Suprapubic skin (tissue), 4 donors: ENCODE results near the gene APLP2. TPM values are rescaled to one million over a fixed set of nuclear protein-coding genes. Genes with fewer than 3 reads are reported as not detected.

Experiments used
- DNase-seq, 2 donors: peaks; one replicate each; pipeline ENCODE4 v3.0.0-alpha.2; 2019; ENCODE audit warnings: low spot score in 2 of 2
- H3K27ac ChIP-seq: fragments of 200-600 bp; sonication (generic); one replicate; pipeline ENCODE4 v1.5.1; 2019
- H3K27me3 ChIP-seq: fragments of 200-600 bp; sonication (generic); one replicate; pipeline ENCODE4 v1.5.1; 2019
- H3K36me3 ChIP-seq: fragments of 200-600 bp; sonication (generic); one replicate; pipeline ENCODE4 v1.5.1; 2019
- H3K4me1 ChIP-seq: fragments of 200-600 bp; sonication (generic); one replicate; pipeline ENCODE4 v1.5.1; 2019
- H3K4me3 ChIP-seq: fragments of 200-600 bp; sonication (generic); one replicate; pipeline ENCODE4 v1.5.1; 2019; ENCODE audit warnings: mild to moderate bottlenecking
- H3K9me3 ChIP-seq: fragments of 200-600 bp; sonication (generic); one replicate; pipeline ENCODE4 v1.5.1; 2019
- EP300 ChIP-seq: sonication (generic); formaldehyde crosslinking; IDR thresholded peaks from one replicate; pipeline ENCODE4 v1.6.1; 2017; ENCODE audit warnings: antibody characterized with exemption
- POLR2A ChIP-seq, 2 donors: fragments of 450-650 bp; IDR thresholded peaks; one replicate each; pipeline ENCODE4 v1.6.1; 2017; ENCODE audit warnings: antibody characterized with exemption in 2 of 2, mild to moderate bottlenecking in 2 of 2, moderate library complexity in 2 of 2
- POLR2AphosphoS5 ChIP-seq, 3 donors: sonication (generic); formaldehyde crosslinking; IDR thresholded peaks; one replicate each; pipeline ENCODE4 v1.6.1; 2017; ENCODE audit warnings: antibody characterized with exemption in 3 of 3
- WGBS: methylation state at CpG from one replicate; pipeline ENCODE4 v1.1.5; 2018; 5-methylcytosine and 5-hydroxymethylcytosine counted together
- total RNA-seq, 4 donors: library from RNA; depleted of rRNA; stranded (reverse); fragments of >200 nt; gene quantifications; one replicate each; pipeline ENCODE4 v1.1.0, GENCODE V29; 2016
- TF ChIP-seq, protein P1 (sequence below), 2 donors: fragments of 200-600 bp in 1 of 2; fragments of 450-650 bp in 1 of 2; sonication (generic) in 1 of 2; IDR thresholded peaks; one replicate each; pipeline ENCODE4 v1.5.1; 2016 to 2019; ENCODE audit warnings: antibody characterized with exemption in 2 of 2, mild to moderate bottlenecking in 1 of 2, moderate library complexity in 1 of 2

The APLP2 gene
- total RNA-seq, 4 donors from 2014 or later: 150 to 237 (median 174) TPM

DNA sequence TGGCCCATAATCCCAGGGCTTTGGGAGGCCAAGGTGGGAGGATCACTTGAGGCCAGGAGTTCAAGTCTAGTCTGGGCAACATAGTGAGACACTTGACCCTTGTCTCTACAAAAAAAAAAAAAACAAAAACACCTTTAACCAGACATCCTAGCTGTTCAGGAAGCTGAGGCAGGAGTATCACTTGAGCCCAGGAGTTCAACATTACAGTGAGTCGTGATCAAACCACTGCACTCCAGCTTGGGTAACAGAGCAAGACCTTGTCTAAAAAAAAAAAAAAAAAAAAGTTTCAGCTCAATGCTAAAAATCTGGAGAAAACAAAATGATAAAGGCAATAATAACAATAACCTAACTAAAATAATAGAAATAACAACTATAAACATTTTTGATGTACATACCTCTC lies 22.6 kb upstream of the APLP2 start:
- no peak for TF ChIP-seq EP300
- no peak for TF ChIP-seq POLR2A (IDR thresholded peaks at IDR 0.05)
- TF ChIP-seq, protein P1, sequence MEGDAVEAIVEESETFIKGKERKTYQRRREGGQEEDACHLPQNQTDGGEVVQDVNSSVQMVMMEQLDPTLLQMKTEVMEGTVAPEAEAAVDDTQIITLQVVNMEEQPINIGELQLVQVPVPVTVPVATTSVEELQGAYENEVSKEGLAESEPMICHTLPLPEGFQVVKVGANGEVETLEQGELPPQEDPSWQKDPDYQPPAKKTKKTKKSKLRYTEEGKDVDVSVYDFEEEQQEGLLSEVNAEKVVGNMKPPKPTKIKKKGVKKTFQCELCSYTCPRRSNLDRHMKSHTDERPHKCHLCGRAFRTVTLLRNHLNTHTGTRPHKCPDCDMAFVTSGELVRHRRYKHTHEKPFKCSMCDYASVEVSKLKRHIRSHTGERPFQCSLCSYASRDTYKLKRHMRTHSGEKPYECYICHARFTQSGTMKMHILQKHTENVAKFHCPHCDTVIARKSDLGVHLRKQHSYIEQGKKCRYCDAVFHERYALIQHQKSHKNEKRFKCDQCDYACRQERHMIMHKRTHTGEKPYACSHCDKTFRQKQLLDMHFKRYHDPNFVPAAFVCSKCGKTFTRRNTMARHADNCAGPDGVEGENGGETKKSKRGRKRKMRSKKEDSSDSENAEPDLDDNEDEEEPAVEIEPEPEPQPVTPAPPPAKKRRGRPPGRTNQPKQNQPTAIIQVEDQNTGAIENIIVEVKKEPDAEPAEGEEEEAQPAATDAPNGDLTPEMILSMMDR (IDR thresholded peaks at IDR 0.05): no peak
- H3K9me3 ChIP-seq: no peaks in the 10 kb centered on the region
- H3K4me3 ChIP-seq: no peak overlapping the region
- H3K4me1 ChIP-seq: peaks cover 8% of the 10 kb centered on the region
- DNase-seq: no peak
- no peaks in the 10 kb centered on the region for H3K27me3 ChIP-seq
- H3K36me3 ChIP-seq: no peaks in the 10 kb centered on the region
- WGBS: 90% methylated on average over 1 of the region's 1 CpG
- H3K27ac ChIP-seq: no peak overlapping the region

DNA sequence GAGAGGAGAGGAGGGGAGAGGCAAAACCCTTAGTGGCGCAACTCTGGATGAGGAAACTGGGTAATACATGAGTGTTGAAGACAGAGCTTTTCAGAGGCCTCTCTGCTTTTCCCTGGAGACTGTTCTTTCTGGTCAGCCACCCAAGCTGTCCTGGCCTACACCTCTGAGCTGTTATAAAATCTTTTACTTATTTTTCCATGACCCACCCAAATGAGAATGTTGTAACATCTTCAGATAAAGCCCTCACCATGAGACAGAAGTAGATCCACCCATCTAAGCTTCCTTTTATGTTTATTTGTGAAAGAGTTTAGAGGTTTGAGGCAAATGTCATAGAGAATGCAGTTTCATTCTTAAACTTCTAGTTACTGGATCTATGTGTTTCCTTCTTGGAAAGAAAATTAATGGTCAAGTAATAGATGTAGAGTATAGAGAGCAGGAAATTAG lies 20.3 kb upstream of the APLP2 start:
- Histone ChIP-seq H3K27me3 (no peaks in the 10 kb centered on the region), H3K4me1 (no peaks in the 10 kb centered on the region), H3K9me3 (no peaks in the 10 kb centered on the region), H3K36me3 (no peaks in the 10 kb centered on the region), H3K27ac (no peak overlapping the region), H3K4me3 (no peak overlapping the region)
- no peak for DNase-seq
- TF ChIP-seq, protein P1 (IDR thresholded peaks at IDR 0.05): no peak
- TF ChIP-seq EP300 (no peak), POLR2AphosphoS5 (IDR thresholded peaks at IDR 0.05) (no peak), POLR2A (IDR thresholded peaks at IDR 0.05) (no peak)
- 95% methylated on average over 1 of the region's 1 CpG for WGBS

DNA sequence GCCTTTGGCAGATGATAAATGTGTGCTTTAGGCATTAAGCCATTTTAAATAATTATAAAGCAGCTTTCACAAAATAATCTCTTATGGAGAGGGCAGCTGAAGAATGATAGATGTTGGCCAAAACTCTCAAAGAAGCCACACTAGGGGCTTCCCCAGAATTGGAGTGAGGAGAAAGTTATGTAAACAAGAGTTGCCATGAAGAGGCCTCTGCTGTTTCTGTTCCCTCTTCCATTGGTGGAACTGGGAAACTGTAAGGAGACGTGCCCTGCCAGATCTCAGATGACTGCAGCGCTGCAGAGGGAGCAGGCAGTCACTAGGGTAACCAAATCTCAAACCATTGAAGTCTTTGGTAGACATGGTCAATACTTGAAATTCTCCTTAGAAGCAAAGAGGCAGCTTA lies 19.4 kb upstream of the APLP2 start:
- Histone ChIP-seq H3K4me3 (no peak overlapping the region), H3K36me3 (no peaks in the 10 kb centered on the region), H3K27me3 (no peaks in the 10 kb centered on the region), H3K27ac (no peak overlapping the region), H3K4me1 (no peaks in the 10 kb centered on the region), H3K9me3 (no peaks in the 10 kb centered on the region)
- no peak for TF ChIP-seq POLR2A (IDR thresholded peaks at IDR 0.05)
- no peak for TF ChIP-seq EP300
- no peak for TF ChIP-seq POLR2AphosphoS5 (IDR thresholded peaks at IDR 0.05)
- TF ChIP-seq, protein P1 (IDR thresholded peaks at IDR 0.05): no peak
- WGBS: 33% methylated on average over 2 of the region's 2 CpGs
- DNase-seq: no peak

DNA sequence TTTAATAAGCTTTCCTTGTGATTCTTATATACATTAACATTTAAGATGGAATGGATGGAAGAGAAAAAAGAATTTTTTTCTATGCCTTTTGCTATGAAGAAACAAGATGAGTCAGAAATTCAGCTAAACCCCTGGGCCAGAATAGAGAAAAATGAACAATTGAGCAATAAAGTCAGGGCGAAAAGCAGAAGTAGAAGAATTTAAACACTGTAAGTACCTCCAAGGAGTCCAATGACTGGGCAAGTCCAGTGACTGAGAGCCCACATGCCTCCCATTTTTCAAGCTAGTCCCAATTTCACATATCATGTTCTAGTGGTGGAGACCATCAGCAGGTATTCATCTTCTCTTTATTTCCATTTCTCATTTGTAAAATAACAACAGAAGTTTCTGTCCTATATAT lies 18.6 kb upstream of the APLP2 start:
- peaks cover 6% of the 10 kb centered on the region for H3K4me1 ChIP-seq
- no peak overlapping the region for H3K4me3 ChIP-seq
- H3K9me3 ChIP-seq: no peaks in the 10 kb centered on the region
- no peaks in the 10 kb centered on the region for H3K27me3 ChIP-seq
- H3K27ac ChIP-seq: no peak overlapping the region
- TF ChIP-seq POLR2A (IDR thresholded peaks at IDR 0.05): no peak
- TF ChIP-seq POLR2AphosphoS5 (IDR thresholded peaks at IDR 0.05): no peak
- TF ChIP-seq EP300: no peak
- TF ChIP-seq, protein P1 (IDR thresholded peaks at IDR 0.05): no peak
- H3K36me3 ChIP-seq: no peaks in the 10 kb centered on the region
- 83% methylated on average over 1 of the region's 1 CpG for WGBS
- no peak for DNase-seq

DNA sequence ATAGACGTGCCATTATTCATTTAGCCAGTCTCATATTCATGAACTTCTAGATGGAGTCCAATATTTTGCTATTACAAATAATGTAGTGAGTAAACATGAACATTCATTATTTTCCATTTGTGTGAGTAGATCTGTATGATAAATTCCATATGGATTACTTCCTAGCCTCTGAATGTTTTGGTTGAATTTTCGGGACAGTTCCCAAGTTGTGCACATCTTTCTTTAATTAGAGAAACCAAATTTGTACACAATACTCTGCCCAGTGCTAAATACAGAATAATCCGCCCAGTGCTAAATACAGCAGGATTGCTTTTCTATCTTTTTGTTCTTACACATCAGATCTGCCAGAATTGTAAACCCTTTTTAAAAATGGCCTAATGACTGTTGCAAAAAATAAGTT lies 17.1 kb upstream of the APLP2 start:
- peaks cover 6% of the 10 kb centered on the region for H3K4me1 ChIP-seq
- no peak overlapping the region for H3K4me3 ChIP-seq
- TF ChIP-seq, protein P1 (IDR thresholded peaks at IDR 0.05): no peak
- no peak for TF ChIP-seq POLR2AphosphoS5 (IDR thresholded peaks at IDR 0.05)
- H3K9me3 ChIP-seq: no peaks in the 10 kb centered on the region
- WGBS: 67% methylated on average over 3 of the region's 3 CpGs
- H3K36me3 ChIP-seq: no peaks in the 10 kb centered on the region
- H3K27ac ChIP-seq: no peak overlapping the region
- no peak for DNase-seq
- no peaks in the 10 kb centered on the region for H3K27me3 ChIP-seq
